Measurements from ENCODE around the gene PSG11. TPM values are rescaled to one million over a fixed set of nuclear protein-coding genes. Genes with fewer than 3 reads are reported as not detected.

The PSG11 gene
- total RNA-seq: not detected in 2 replicates

DNA sequence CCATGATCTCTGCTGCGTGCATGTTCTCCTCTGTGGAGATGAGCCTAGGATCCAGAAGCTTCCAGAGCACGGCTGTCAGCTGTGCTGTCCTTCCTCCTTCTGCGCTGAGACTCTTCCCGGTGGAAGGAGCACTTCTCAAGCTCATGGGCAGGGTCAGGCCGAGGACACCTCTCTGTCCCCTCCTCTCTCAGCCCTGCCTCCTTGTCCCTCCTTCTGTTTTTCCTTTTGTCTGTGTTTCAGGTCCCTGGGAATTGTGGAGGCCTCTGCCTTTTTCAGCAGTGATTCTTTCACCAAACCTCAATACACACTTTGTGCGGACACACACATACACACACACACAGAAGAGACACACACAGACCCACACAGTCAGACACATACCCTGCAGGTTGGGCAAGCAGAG, at the start of gene PSG11:
PSG11 (minus strand) TSS at position 101 of the 400 bp plus-strand sequence; CDS start at position 4, 97 bp downstream.

Other genes with a start within 250 kb of the PSG11 start
- 0.06 TPM in 1 of 2 replicates, not detected in the other for gene PSG1, start 146.8 kb downstream of the PSG11 start, total RNA-seq
- not detected in 2 replicates for gene PSG6, start 108.6 kb downstream of the PSG11 start, total RNA-seq
- gene PSG7, start 89.3 kb downstream of the PSG11 start, total RNA-seq: not detected in 2 replicates
- not detected in 2 replicates for gene PSG2, start 56.2 kb upstream of the PSG11 start, total RNA-seq
- gene PSG5, start 160.1 kb upstream of the PSG11 start, total RNA-seq: not detected in 2 replicates
- 0.65 TPM in 1 of 2 replicates, not detected in the other for gene PSG4, start 179.2 kb upstream of the PSG11 start, total RNA-seq
- gene PSG9, start 243.1 kb upstream of the PSG11 start, total RNA-seq: 0.06 TPM in 1 of 2 replicates, not detected in the other

Measured in bladder microvascular endothelial cell (primary cell).